AG04449 (cell line): ENCODE measurements around the gene PPFIBP2.

Experiments
- CTCF ChIA-PET: fragments of 350-600 bp; formaldehyde crosslinking; extraction: SDS; loops from one replicate; lab custom pipeline; 2021; ENCODE audit warnings: antibody characterized with exemption; lab: Yijun Ruan, JAX
- POLR2A ChIA-PET: fragments of 400-600, 350-600 bp; formaldehyde crosslinking; extraction: SDS; loops from one replicate; lab custom pipeline; 2020; ENCODE audit warnings: antibody characterized with exemption, inconsistent platforms; lab: Yijun Ruan, JAX
- DNase-seq: peaks from one replicate; pipeline ENCODE4 v3.0.0-alpha.2; 2010; ENCODE audit warnings: low read depth, low spot score
- H3K4me3 ChIP-seq: 2 replicates; pipeline ENCODE4 v1.5.1; 2011; ENCODE audit warnings: low read depth, mild to moderate bottlenecking, control low read depth, low read length
- TF ChIP-seq, protein P1 (sequence below): IDR thresholded peaks from one replicate; pipeline ENCODE4 v1.5.1; 2011; ENCODE audit warnings: mild to moderate bottlenecking, moderate library complexity, low read length, control low read depth, inconsistent platforms; ENCODE audit not compliant: insufficient read depth; ENCODE audit errors: missing control alignments

The PPFIBP2 gene

DNA sequence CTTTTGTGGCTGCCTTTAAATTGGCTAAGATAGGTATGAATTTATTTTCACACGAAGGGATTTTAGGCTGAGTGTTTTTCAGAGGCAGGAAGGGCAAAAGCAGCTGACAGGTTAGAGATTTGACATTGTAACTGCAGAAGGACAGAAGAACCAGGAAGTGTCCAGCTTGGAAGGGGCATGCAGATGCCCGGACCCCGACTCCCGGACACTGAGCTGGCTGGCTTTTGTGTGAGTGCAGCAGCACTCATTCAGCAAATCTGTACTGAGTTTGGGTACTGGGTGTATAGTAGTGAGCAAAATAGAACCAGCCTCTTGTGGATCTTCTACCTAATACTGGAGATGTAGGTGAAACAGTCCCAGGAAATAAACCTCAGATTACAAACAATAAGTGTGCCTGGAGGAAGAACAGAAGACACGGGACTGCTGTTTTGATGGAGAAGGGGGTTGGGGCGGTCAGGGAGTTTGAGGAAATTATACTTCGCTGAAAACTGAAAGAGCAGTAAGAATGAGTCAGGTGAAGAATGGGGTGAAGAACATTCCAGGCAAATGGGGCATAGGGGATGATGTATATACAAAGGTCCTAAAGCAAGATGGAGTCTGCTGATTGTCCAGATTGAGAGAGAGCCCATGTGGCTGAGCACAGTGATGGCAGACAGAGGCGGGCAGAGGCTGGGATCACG lies 64.6 kb downstream of the PPFIBP2 start:
- POLR2A ChIA-PET = interaction anchor here (1.6 kb wide), 1 partner anchor 60 kb away, joined by 3 read pairs; no protein-coding TSS in a partner anchor
- peak overlapping the region; percentile 62 for H3K4me3 ChIP-seq
- DNase-seq = no peak
- CTCF ChIA-PET = interaction anchor here (0.8 to 12.8 kb wide), 8 partner anchors 7 to 110 kb away, joined by 3 to 262 read pairs (median 4); partner anchors contain the start of gene CYB5R2
- TF ChIP-seq, protein P1, sequence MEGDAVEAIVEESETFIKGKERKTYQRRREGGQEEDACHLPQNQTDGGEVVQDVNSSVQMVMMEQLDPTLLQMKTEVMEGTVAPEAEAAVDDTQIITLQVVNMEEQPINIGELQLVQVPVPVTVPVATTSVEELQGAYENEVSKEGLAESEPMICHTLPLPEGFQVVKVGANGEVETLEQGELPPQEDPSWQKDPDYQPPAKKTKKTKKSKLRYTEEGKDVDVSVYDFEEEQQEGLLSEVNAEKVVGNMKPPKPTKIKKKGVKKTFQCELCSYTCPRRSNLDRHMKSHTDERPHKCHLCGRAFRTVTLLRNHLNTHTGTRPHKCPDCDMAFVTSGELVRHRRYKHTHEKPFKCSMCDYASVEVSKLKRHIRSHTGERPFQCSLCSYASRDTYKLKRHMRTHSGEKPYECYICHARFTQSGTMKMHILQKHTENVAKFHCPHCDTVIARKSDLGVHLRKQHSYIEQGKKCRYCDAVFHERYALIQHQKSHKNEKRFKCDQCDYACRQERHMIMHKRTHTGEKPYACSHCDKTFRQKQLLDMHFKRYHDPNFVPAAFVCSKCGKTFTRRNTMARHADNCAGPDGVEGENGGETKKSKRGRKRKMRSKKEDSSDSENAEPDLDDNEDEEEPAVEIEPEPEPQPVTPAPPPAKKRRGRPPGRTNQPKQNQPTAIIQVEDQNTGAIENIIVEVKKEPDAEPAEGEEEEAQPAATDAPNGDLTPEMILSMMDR = no peak

GRCh38 chr11:7579361-7579791 lies 65.6 kb downstream of the PPFIBP2 start:
- CTCF ChIA-PET = interaction anchor here (0.7 to 12.8 kb wide), 5 partner anchors 7 to 109 kb away, joined by 3 to 262 read pairs (median 3); no protein-coding TSS in a partner anchor
- POLR2A ChIA-PET = interaction anchor here (0.6 kb wide), 1 partner anchor 1900 kb away, joined by 3 read pairs; no protein-coding TSS in a partner anchor
- no peak overlapping the region for H3K4me3 ChIP-seq
- DNase-seq = no peak
- TF ChIP-seq, protein P1 = no peak

DNA sequence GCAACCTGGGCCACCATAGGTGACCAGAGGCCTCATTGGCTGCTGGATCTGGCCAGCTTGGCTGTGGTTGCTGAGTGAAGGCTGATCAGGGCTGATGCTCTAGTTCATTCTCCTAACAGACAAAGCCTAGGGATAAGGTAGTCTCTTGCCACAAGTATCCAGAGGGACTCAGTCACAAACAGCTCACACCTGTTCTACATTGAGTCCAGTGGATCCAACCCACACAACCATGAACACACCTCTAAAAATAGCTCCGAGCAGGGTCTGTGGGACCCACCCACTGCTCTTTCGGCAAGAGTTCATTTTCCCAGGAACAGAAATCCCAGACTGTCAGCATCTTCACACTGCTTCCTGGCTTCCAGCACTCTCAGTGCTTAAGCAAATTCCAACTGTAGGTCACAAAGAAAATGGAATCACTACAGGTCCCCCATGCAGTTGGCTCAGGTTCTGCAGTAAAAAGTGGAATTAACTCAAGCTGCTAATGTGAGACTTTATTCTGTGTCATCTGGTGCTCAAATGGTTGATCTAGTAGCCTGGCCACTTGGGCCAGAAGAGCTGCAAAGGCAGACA lies 67.3 kb downstream of the PPFIBP2 start:
- no peak overlapping the region for H3K4me3 ChIP-seq
- TF ChIP-seq, protein P1 = no peak
- no peak for DNase-seq
- ChIA-PET POLR2A (no interaction called here), CTCF (interaction anchor here (0.9 to 7.5 kb wide), 5 partner anchors 9 to 85 kb away, joined by 3 to 54 read pairs (median 5); no protein-coding TSS in a partner anchor)

DNA sequence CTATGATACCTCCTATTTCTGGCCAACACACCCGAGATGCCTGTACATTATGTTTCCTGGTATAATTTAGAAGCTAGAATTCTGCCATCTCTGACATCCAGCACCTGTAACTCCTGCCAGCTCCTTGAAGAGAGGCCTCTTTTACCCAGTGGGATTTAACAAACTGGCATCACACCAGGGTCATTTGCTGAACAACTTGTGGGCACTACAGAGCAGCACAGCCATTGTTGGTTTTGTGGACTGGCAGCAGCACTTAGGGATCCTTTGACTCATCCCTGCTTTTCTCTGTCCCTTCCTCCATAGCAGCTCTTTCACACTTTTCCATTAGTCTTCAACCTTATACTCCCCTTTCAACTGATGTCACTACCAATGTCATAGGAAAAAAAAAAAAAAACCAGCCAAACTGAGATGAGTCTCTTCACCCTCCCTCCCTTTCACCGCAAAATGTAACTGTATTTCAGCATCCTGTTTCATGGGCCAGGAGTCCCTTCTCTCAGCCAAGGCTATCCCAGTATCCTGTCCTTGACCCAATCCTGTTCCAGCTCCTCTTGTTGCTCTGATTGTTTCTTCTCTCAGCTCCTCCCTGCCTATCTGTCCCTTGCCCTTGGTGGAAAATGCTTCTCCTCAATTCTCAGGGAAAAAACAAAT lies 68.7 kb downstream of the PPFIBP2 start:
- TF ChIP-seq, protein P1 = no peak
- H3K4me3 ChIP-seq = no peak overlapping the region
- ChIA-PET POLR2A (no interaction called here), CTCF (interaction anchor here (0.7 to 7.5 kb wide), 4 partner anchors 10 to 107 kb away, joined by 3 to 54 read pairs (median 8); no protein-coding TSS in a partner anchor)
- no peak for DNase-seq

GRCh38 chr11:7583248-7583647 lies 69.4 kb downstream of the PPFIBP2 start:
- no peak overlapping the region for H3K4me3 ChIP-seq
- CTCF ChIA-PET = interaction anchor here (1.0 to 7.5 kb wide), 6 partner anchors 10 to 112 kb away, joined by 3 to 54 read pairs (median 4); no protein-coding TSS in a partner anchor
- TF ChIP-seq, protein P1 = no peak
- DNase-seq = no peak
- POLR2A ChIA-PET = no interaction called here

GRCh38 chr11:7584910-7585309 lies 71.1 kb downstream of the PPFIBP2 start:
- DNase-seq = no peak
- CTCF ChIA-PET = interaction anchor here (0.6 to 7.5 kb wide), 6 partner anchors 8 to 445 kb away, joined by 3 to 54 read pairs (median 4); no protein-coding TSS in a partner anchor
- H3K4me3 ChIP-seq = no peak overlapping the region
- TF ChIP-seq, protein P1 = no peak
- POLR2A ChIA-PET = no interaction called here
